B cell (primary cell): Measurements from ENCODE around the gene RIT2.

Experiments
- EZH2 ChIP-seq: IDR thresholded peaks from 2 replicates; pipeline ENCODE4 v1.6.1; 2012; ENCODE audit warnings: borderline replicate concordance, low read depth, mild to moderate bottlenecking, moderate library complexity, low read length; ENCODE audit not compliant: insufficient read depth, poor library complexity, severe bottlenecking
- TF ChIP-seq, protein P1 (sequence below): fragments of 200-600 bp; IDR thresholded peaks from one replicate; pipeline ENCODE4 v1.8.0; 2022; ENCODE audit warnings: antibody characterized with exemption, mild to moderate bottlenecking

DNA sequence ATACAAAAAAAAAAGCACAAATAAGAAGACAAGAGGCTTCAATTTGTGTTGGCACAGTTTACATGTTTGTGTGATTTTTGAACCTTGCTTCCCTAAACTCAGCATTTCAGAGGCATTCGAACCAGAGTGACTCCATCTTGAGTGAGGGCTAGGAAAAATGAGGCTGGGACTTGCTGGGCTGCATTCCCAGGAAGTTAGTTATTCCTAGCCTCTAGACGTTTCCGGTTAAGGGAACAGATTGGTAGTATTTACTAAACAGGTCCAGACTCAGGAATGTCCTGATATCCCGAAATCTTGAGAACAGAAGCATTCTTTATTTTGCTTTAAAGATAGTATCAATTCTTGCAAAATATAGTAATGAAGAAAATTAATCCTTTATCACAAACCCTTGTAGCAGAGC is 46.7 kb downstream of the RIT2 start:
- TF ChIP-seq, protein P1, sequence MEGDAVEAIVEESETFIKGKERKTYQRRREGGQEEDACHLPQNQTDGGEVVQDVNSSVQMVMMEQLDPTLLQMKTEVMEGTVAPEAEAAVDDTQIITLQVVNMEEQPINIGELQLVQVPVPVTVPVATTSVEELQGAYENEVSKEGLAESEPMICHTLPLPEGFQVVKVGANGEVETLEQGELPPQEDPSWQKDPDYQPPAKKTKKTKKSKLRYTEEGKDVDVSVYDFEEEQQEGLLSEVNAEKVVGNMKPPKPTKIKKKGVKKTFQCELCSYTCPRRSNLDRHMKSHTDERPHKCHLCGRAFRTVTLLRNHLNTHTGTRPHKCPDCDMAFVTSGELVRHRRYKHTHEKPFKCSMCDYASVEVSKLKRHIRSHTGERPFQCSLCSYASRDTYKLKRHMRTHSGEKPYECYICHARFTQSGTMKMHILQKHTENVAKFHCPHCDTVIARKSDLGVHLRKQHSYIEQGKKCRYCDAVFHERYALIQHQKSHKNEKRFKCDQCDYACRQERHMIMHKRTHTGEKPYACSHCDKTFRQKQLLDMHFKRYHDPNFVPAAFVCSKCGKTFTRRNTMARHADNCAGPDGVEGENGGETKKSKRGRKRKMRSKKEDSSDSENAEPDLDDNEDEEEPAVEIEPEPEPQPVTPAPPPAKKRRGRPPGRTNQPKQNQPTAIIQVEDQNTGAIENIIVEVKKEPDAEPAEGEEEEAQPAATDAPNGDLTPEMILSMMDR: no peak
- no peak for TF ChIP-seq EZH2
